ENCODE measurements around the gene IL34. TPM values are rescaled to one million over a fixed set of nuclear protein-coding genes. Genes with fewer than 3 reads are reported as not detected.
A peak's percentile ranks its signal among the peaks of the same experiment; 100 is the strongest.

Gene IL34
- 0.18 and 0.19 TPM in 2 replicates for polyA plus RNA-seq (2012; rRNA removed)
- 0.17 and 0.26 TPM in 2 replicates for polyA plus RNA-seq (2012; cell fraction: cytosol; rRNA removed)
- 0.27 and 0.36 TPM in 2 replicates for polyA plus RNA-seq (2012; cell fraction: nucleus; rRNA removed)

GRCh38 chr16:70646260-70647241 lies at the start of gene IL34:
Gene IL34, plus strand, starts transcription at chr16:70646559. Its CDS starts 389 bp downstream, at chr16:70646948.
- H3K27me3 ChIP-seq (ENCODE audit: insufficient read depth) = no peaks in the 10 kb centered on the region
- H3K4me2 ChIP-seq = no peak within 1 kb of the TSS
- no peaks in the 10 kb centered on the region for H3K79me2 ChIP-seq (ENCODE audit: insufficient read depth)
- no peak within 1 kb of the TSS for H3K4me3 ChIP-seq (ENCODE audit: low read depth in 2 of 2, low read length in 1 of 2)
- ChIA-PET CTCF (interaction anchor here (1.1 to 1.8 kb wide), 2 partner anchors 124 to 276 kb away, joined by 3 to 6 read pairs; no protein-coding TSS in a partner anchor), POLR2A (no interaction called here)
- no peak within 1 kb of the TSS; a peak in 1 of 4 replicates for H3K27ac ChIP-seq (ENCODE audit: low read depth in 2 of 2, low read length in 1 of 2)
- no peaks in the 10 kb centered on the region for H3K9me2 ChIP-seq
- TF ChIP-seq, protein P1, sequence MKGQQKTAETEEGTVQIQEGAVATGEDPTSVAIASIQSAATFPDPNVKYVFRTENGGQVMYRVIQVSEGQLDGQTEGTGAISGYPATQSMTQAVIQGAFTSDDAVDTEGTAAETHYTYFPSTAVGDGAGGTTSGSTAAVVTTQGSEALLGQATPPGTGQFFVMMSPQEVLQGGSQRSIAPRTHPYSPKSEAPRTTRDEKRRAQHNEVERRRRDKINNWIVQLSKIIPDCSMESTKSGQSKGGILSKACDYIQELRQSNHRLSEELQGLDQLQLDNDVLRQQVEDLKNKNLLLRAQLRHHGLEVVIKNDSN (IDR thresholded peaks at IDR 0.05; ENCODE audit: borderline replicate concordance, low read depth) = no peak
- TF ChIP-seq GATA2 (CRISPR knock-in tag; IDR thresholded peaks at IDR 0.05) (peak; percentile 45), ELF1 (IDR thresholded peaks at IDR 0.05) (no peak)
- H3K4me1 ChIP-seq (ENCODE audit: control insufficient read depth in 1 of 2, insufficient read depth in 2 of 2, low read depth in 1 of 2, low read length in 1 of 2) = peaks cover 0 to 18% of the 10 kb centered on the region in 2 experiments; a peak in 1 of 4 replicates
- H3K36me3 ChIP-seq (replicated peaks in 1 of 2; ENCODE audit: control insufficient read depth in 1 of 2, insufficient read depth in 2 of 2, low read length in 1 of 2) = no peaks in the 10 kb centered on the region
- H2AFZ ChIP-seq (ENCODE audit: low read depth) = no peak within 1 kb of the TSS
- H3F3A ChIP-seq (replicated peaks; ENCODE audit: insufficient read depth) = no peaks in the 10 kb centered on the region
- 79% methylated on average over 32 of the region's 39 CpGs for WGBS (ENCODE audit: low lambda C conversion rate)
- H3K9ac ChIP-seq = no peak within 1 kb of the TSS
- peak; percentile 77 for DNase-seq
- H4K20me1 ChIP-seq (ENCODE audit: insufficient read depth) = no peaks in the 10 kb centered on the region
- H3K9me3 ChIP-seq = no peaks in the 10 kb centered on the region

GRCh38 chr16:70597135-70597835 lies 49.1 kb upstream of the IL34 start:
- Histone ChIP-seq H2AFZ (ENCODE audit: low read depth) (no peak overlapping the region), H3K27ac (ENCODE audit: low read depth in 2 of 2, low read length in 1 of 2) (no peak overlapping the region)

GRCh38 chr16:70598937-70599503 lies 47.3 kb upstream of the IL34 start:
- H3K36me3 ChIP-seq (replicated peaks in 1 of 2; ENCODE audit: control insufficient read depth in 1 of 2, insufficient read depth in 2 of 2, low read length in 1 of 2) = no peaks in the 10 kb centered on the region
- WGBS (ENCODE audit: low lambda C conversion rate) = 86% methylated on average over 6 of the region's 6 CpGs
- POLR2A ChIA-PET = no interaction called here
- CTCF ChIA-PET = no interaction called here
- no peaks in the 10 kb centered on the region for H4K20me1 ChIP-seq (ENCODE audit: insufficient read depth)
- H3K9me2 ChIP-seq = no peaks in the 10 kb centered on the region
- H3K27ac ChIP-seq (ENCODE audit: low read depth in 2 of 2, low read length in 1 of 2) = no peak overlapping the region
- H3F3A ChIP-seq (replicated peaks; ENCODE audit: insufficient read depth) = no peaks in the 10 kb centered on the region
- H3K4me3 ChIP-seq (ENCODE audit: low read depth in 2 of 2, low read length in 1 of 2) = no peak overlapping the region
- no peak for DNase-seq
- H3K9ac ChIP-seq = no peak overlapping the region
- no peaks in the 10 kb centered on the region for H3K79me2 ChIP-seq (ENCODE audit: insufficient read depth)
- H2AFZ ChIP-seq (ENCODE audit: low read depth) = no peak overlapping the region
- H3K4me2 ChIP-seq = no peak overlapping the region
- H3K9me3 ChIP-seq = no peaks in the 10 kb centered on the region
- no peaks in the 10 kb centered on the region for H3K27me3 ChIP-seq (ENCODE audit: insufficient read depth)
- H3K4me1 ChIP-seq (ENCODE audit: control insufficient read depth in 1 of 2, insufficient read depth in 2 of 2, low read depth in 1 of 2, low read length in 1 of 2) = no peaks in the 10 kb centered on the region
- TF ChIP-seq JUND (IDR thresholded peaks at IDR 0.05) (no peak), EZH2phosphoT487 (IDR thresholded peaks at IDR 0.05; ENCODE audit: borderline replicate concordance, low read depth) (no peak), NFIC (IDR thresholded peaks at IDR 0.05; ENCODE audit: borderline replicate concordance) (no peak), ELF1 (IDR thresholded peaks at IDR 0.05) (no peak), TCF12 (IDR thresholded peaks at IDR 0.05) (no peak), RXRA (IDR thresholded peaks at IDR 0.05; ENCODE audit: borderline replicate concordance, low read depth) (no peak), FOXM1 (IDR thresholded peaks at IDR 0.05; ENCODE audit: low read depth) (no peak), CHD2 (IDR thresholded peaks at IDR 0.05; ENCODE audit: low read length, partially characterized antibody) (no peak), REST (IDR thresholded peaks at IDR 0.05; ENCODE audit: low read depth, low read length) (no peak)

More at GRCh38 chr16:70597135-70597835, 49.1 kb upstream of the IL34 start:
- 73% methylated on average over 4 of the region's 4 CpGs for WGBS (ENCODE audit: low lambda C conversion rate)
- no peaks in the 10 kb centered on the region for H4K20me1 ChIP-seq (ENCODE audit: insufficient read depth)
- ChIA-PET POLR2A (interaction anchor here (0.9 kb wide), 1 partner anchor 38 kb away, joined by 4 read pairs; no protein-coding TSS in a partner anchor), CTCF (interaction anchor here (1.1 to 1.3 kb wide), 2 partner anchors 15 to 42 kb away, joined by 3 to 5 read pairs; no protein-coding TSS in a partner anchor)
- no peaks in the 10 kb centered on the region for H3K36me3 ChIP-seq (replicated peaks in 1 of 2; ENCODE audit: control insufficient read depth in 1 of 2, insufficient read depth in 2 of 2, low read length in 1 of 2)
- H3K4me1 ChIP-seq (ENCODE audit: control insufficient read depth in 1 of 2, insufficient read depth in 2 of 2, low read depth in 1 of 2, low read length in 1 of 2) = no peaks in the 10 kb centered on the region
- no peaks in the 10 kb centered on the region for H3K79me2 ChIP-seq (ENCODE audit: insufficient read depth)
- H3K9me2 ChIP-seq = no peaks in the 10 kb centered on the region
- H3K4me2 ChIP-seq = no peak overlapping the region
- no peak for DNase-seq
- TF ChIP-seq ELF1 (IDR thresholded peaks at IDR 0.05) = no peak
- no peaks in the 10 kb centered on the region for H3K9me3 ChIP-seq
- no peak overlapping the region for H3K4me3 ChIP-seq (ENCODE audit: low read depth in 2 of 2, low read length in 1 of 2)
- H3K27me3 ChIP-seq (ENCODE audit: insufficient read depth) = no peaks in the 10 kb centered on the region
- no peak overlapping the region for H3K9ac ChIP-seq
- no peaks in the 10 kb centered on the region for H3F3A ChIP-seq (replicated peaks; ENCODE audit: insufficient read depth)

Data from SK-N-SH (cell line).